ENCODE results near the gene S100PBP. TPM values are rescaled to one million over a fixed set of nuclear protein-coding genes. Genes with fewer than 3 reads are reported as not detected.

Gene S100PBP
- total and polyA plus RNA-seq, 2 of the 4 experiments (the other 2 are of a cell fraction): 13.9 to 20.3 TPM

GRCh38 chr1:32872192-32872460 lies 54.7 kb downstream of the S100PBP start:
- no peak overlapping the region for H3K9ac ChIP-seq (ENCODE audit: low read depth, low read length)
- H2BK15ac ChIP-seq (ENCODE audit: low read depth, low read length): no peak overlapping the region
- H3K27ac ChIP-seq (ENCODE audit: insufficient read depth, low read length): no peak overlapping the region
- H3K36me3 ChIP-seq (ENCODE audit: control insufficient read depth, insufficient read depth, low read length): peaks cover 1% of the 10 kb centered on the region; the same call in 1 of the 2 replicates
- no peaks in the 10 kb centered on the region for H3K9me3 ChIP-seq (ENCODE audit: control insufficient read depth, insufficient read depth, low read length)
- H3K4me1 ChIP-seq (ENCODE audit: control insufficient read depth, insufficient read depth, low read length): peaks cover 4% of the 10 kb centered on the region; the same call in 1 of the 2 replicates
- H3K14ac ChIP-seq (replicated peaks; ENCODE audit: low read depth, low read length): no peak overlapping the region
- ChIA-PET POLR2A (ENCODE audit: unreplicated experiment) (no interaction called here), CTCF (interaction anchor here (1.4 kb wide), 1 partner anchor 160 kb away, joined by 4 read pairs; no protein-coding TSS in a partner anchor)
- no peak overlapping the region for H3K18ac ChIP-seq (ENCODE audit: low read depth, low read length)
- H2BK120ac ChIP-seq (ENCODE audit: low read depth, low read length): no peak overlapping the region
- no peak for TF ChIP-seq ELK1 (IDR thresholded peaks at IDR 0.05; ENCODE audit: borderline replicate concordance, low read depth, low read length)
- no peak for TF ChIP-seq MAZ (IDR thresholded peaks at IDR 0.05; ENCODE audit: borderline replicate concordance, low read depth, low read length)
- TF ChIP-seq CHD1 (IDR thresholded peaks at IDR 0.05; ENCODE audit: low read depth, low read length): no peak
- no peak for TF ChIP-seq MXI1 (IDR thresholded peaks at IDR 0.05; ENCODE audit: borderline replicate concordance, low read depth, low read length)
- TF ChIP-seq POLR2A (IDR thresholded peaks at IDR 0.05; ENCODE audit: low read depth, low read length): no peak
- TF ChIP-seq MAFK (IDR thresholded peaks at IDR 0.05; ENCODE audit: low read depth, low read length): no peak
- TF ChIP-seq SMC3 (IDR thresholded peaks at IDR 0.05; ENCODE audit: low read depth, low read length): no peak
- TF ChIP-seq NFE2L2 (IDR thresholded peaks at IDR 0.05; ENCODE audit: low read depth, low read length): no peak
- no peak for TF ChIP-seq RCOR1 (IDR thresholded peaks at IDR 0.05; ENCODE audit: insufficient replicate concordance, low read length)
- no peak for TF ChIP-seq FOS (IDR thresholded peaks at IDR 0.05; ENCODE audit: low read depth, low read length)
- TF ChIP-seq CEBPB (IDR thresholded peaks at IDR 0.05; ENCODE audit: low read depth, low read length): no peak
- TF ChIP-seq USF2 (IDR thresholded peaks at IDR 0.05; ENCODE audit: low read depth, low read length): no peak
- no peak for TF ChIP-seq RFX5 (IDR thresholded peaks at IDR 0.05; ENCODE audit: low read depth, low read length)
- TF ChIP-seq RAD21 (IDR thresholded peaks at IDR 0.05; ENCODE audit: low read length): no peak
- no peak overlapping the region for H4K8ac ChIP-seq (ENCODE audit: low read depth in 2 of 2, low read length in 2 of 2)
- H3K4me3 ChIP-seq (ENCODE audit: insufficient read depth, low read depth, low read length): no peak overlapping the region
- peaks cover 12% of the 10 kb centered on the region for H4K20me1 ChIP-seq (ENCODE audit: insufficient read depth, low read length)
- peaks cover 15% of the 10 kb centered on the region for H3K27me3 ChIP-seq (ENCODE audit: control insufficient read depth, insufficient read depth, low read length)
- H3K4me2 ChIP-seq (ENCODE audit: low read depth, low read length): no peak overlapping the region
- no peak overlapping the region for H2BK5ac ChIP-seq (ENCODE audit: low read depth, low read length, poor library complexity, severe bottlenecking)
- no peak overlapping the region for H4K5ac ChIP-seq (ENCODE audit: low read depth, low read length)
- no peak overlapping the region for H4K91ac ChIP-seq (ENCODE audit: insufficient read depth, low read depth, low read length)
- H3K56ac ChIP-seq (ENCODE audit: extremely low read depth, insufficient read depth, low read length): no peak overlapping the region
- ATAC-seq (ENCODE audit: low read depth) (no peak), DNase-seq (no peak)
- H3K79me1 ChIP-seq (ENCODE audit: low read depth in 1 of 2, low read length in 2 of 2): no peaks in the 10 kb centered on the region
- no peak overlapping the region for H2AK5ac ChIP-seq (ENCODE audit: low read depth, low read length)
- peak overlapping the region; percentile 78; the same call in 1 of the 2 replicates for H3K23ac ChIP-seq (ENCODE audit: low read depth, low read length)
- H2AK9ac ChIP-seq (replicated peaks; ENCODE audit: low read depth, low read length, poor library complexity): no peak overlapping the region
- H2AFZ ChIP-seq (replicated peaks; ENCODE audit: low read length, poor library complexity): no peak overlapping the region
- no peak overlapping the region for H2BK20ac ChIP-seq (ENCODE audit: low read depth, low read length)
- in situ Hi-C loops (cut with MboI; ENCODE audit: low sequenced_read_pairs) (no loop called here), intact Hi-C loops (cut with micrococcal nuclease) (loop anchor here (1.0 to 2.0 kb wide), 4 partner anchors 160 to 471 kb away; no protein-coding TSS in a partner anchor), dilution Hi-C loops (cut with HindIII; ENCODE audit: low sequenced_read_pairs, unreplicated experiment) (no loop called here)
- no peak overlapping the region for H3K4ac ChIP-seq (ENCODE audit: low read depth, low read length)
- H3K9me1 ChIP-seq (ENCODE audit: insufficient read depth, low read length): no peaks in the 10 kb centered on the region
- 45% methylated on average over 5 of the region's 7 CpGs; no CpG with 5 or more reads in 1 of the 2 experiments for WGBS, 2 experiments (ENCODE audit: extremely low coverage in 2 of 2, insufficient read length in 1 of 2)
- BruUV-seq (replicated peaks): no TSS peak
